ENCODE measurements around the gene SEMA4C. TPM values are rescaled to one million over a fixed set of nuclear protein-coding genes. Genes with fewer than 3 reads are reported as not detected.

The SEMA4C gene
- total RNA-seq, 1 donor from 2014 or later = 279 TPM

- no peak for TF ChIP-seq CTCF (IDR thresholded peaks at IDR 0.05; ENCODE audit: unreplicated experiment)
- no peak for DNase-seq (ENCODE audit: low spot score)
- H3K27ac Mint-ChIP-seq (ENCODE audit: unreplicated experiment) = no peak overlapping the region
- no peaks in the 10 kb centered on the region for H3K9me3 Mint-ChIP-seq (ENCODE audit: unreplicated experiment)
- peaks cover 5% of the 10 kb centered on the region for H3K36me3 Mint-ChIP-seq (ENCODE audit: low read depth, unreplicated experiment)
- peaks cover 5% of the 10 kb centered on the region for H3K27me3 Mint-ChIP-seq (ENCODE audit: unreplicated experiment)
- peaks cover 5% of the 10 kb centered on the region for H3K4me1 Mint-ChIP-seq (ENCODE audit: unreplicated experiment)
- no peak overlapping the region for H3K4me3 Mint-ChIP-seq (ENCODE audit: unreplicated experiment)
Observed at GRCh38 chr2:96839293-96839874, 30.5 kb downstream of the SEMA4C start.

- H3K36me3 Mint-ChIP-seq (ENCODE audit: low read depth, unreplicated experiment) = peaks cover 5% of the 10 kb centered on the region
- DNase-seq (ENCODE audit: low spot score) = no peak
- H3K4me1 Mint-ChIP-seq (ENCODE audit: unreplicated experiment) = peaks cover 5% of the 10 kb centered on the region
- no peak for TF ChIP-seq CTCF (IDR thresholded peaks at IDR 0.05; ENCODE audit: unreplicated experiment)
- peaks cover 1% of the 10 kb centered on the region for H3K27me3 Mint-ChIP-seq (ENCODE audit: unreplicated experiment)
- no peaks in the 10 kb centered on the region for H3K9me3 Mint-ChIP-seq (ENCODE audit: unreplicated experiment)
- H3K27ac Mint-ChIP-seq (ENCODE audit: unreplicated experiment) = no peak overlapping the region
- H3K4me3 Mint-ChIP-seq (ENCODE audit: unreplicated experiment) = no peak overlapping the region
Observed at GRCh38 chr2:96838345-96839292, 31.3 kb downstream of the SEMA4C start.

- Mint-ChIP-seq H3K4me1 (ENCODE audit: unreplicated experiment) (peaks cover 8% of the 10 kb centered on the region), H3K36me3 (ENCODE audit: low read depth, unreplicated experiment) (peaks cover 5% of the 10 kb centered on the region), H3K27ac (ENCODE audit: unreplicated experiment) (no peak overlapping the region), H3K27me3 (ENCODE audit: unreplicated experiment) (peaks cover 4% of the 10 kb centered on the region), H3K9me3 (ENCODE audit: unreplicated experiment) (no peaks in the 10 kb centered on the region), H3K4me3 (ENCODE audit: unreplicated experiment) (no peak overlapping the region)
- no peak for TF ChIP-seq CTCF (IDR thresholded peaks at IDR 0.05; ENCODE audit: unreplicated experiment)
- no peak for DNase-seq (ENCODE audit: low spot score)
Observed at GRCh38 chr2:96837575-96837974, 32.3 kb downstream of the SEMA4C start.

- Mint-ChIP-seq H3K36me3 (ENCODE audit: low read depth, unreplicated experiment) (peaks cover 11% of the 10 kb centered on the region), H3K9me3 (ENCODE audit: unreplicated experiment) (no peaks in the 10 kb centered on the region), H3K4me3 (ENCODE audit: unreplicated experiment) (no peak overlapping the region), H3K27ac (ENCODE audit: unreplicated experiment) (no peak overlapping the region), H3K4me1 (ENCODE audit: unreplicated experiment) (peaks cover 11% of the 10 kb centered on the region), H3K27me3 (ENCODE audit: unreplicated experiment) (peaks cover 4% of the 10 kb centered on the region)
- DNase-seq (ENCODE audit: low spot score) = no peak
- no peak for TF ChIP-seq CTCF (IDR thresholded peaks at IDR 0.05; ENCODE audit: unreplicated experiment)
Observed at GRCh38 chr2:96835830-96836229, 34.0 kb downstream of the SEMA4C start.

All from endothelial cell (in vitro differentiated cells).